Karpas-422 (cell line): ENCODE data around the gene PPP1R14B. TPM values are rescaled to one million over a fixed set of nuclear protein-coding genes. Genes with fewer than 3 reads are reported as not detected.
A peak's percentile ranks its signal among the peaks of the same experiment; 100 is the strongest.

Experiments
- DNase-seq: peaks from one replicate; pipeline ENCODE4 v3.0.0-alpha.2; 2015
- H2AFZ ChIP-seq: fragments of 200-600 bp; sonication (generic); 2 replicates; pipeline ENCODE4 v1.6.1; 2014; ENCODE audit warnings: antibody characterized with exemption, low read length, mixed read lengths
- H3K27ac ChIP-seq: fragments of 200-600 bp; sonication (generic); 2 replicates; pipeline ENCODE4 v1.5.1; 2014; ENCODE audit warnings: mild to moderate bottlenecking, low read length, moderate library complexity
- H3K27me3 ChIP-seq: fragments of 200-600 bp; sonication (generic); 2 replicates; pipeline ENCODE4 v1.6.1; 2014; ENCODE audit warnings: low read length, mixed read lengths
- H3K36me3 ChIP-seq: fragments of 200-600 bp; sonication (generic); 2 replicates; pipeline ENCODE4 v1.6.1; 2014; ENCODE audit warnings: low read length, mixed read lengths; ENCODE audit not compliant: insufficient read depth
- H3K4me1 ChIP-seq: fragments of 200-600 bp; sonication (generic); 2 replicates; pipeline ENCODE4 v1.6.1; 2014; ENCODE audit warnings: mild to moderate bottlenecking, low read length, mixed read lengths
- H3K4me2 ChIP-seq: fragments of 200-600 bp; sonication (generic); 2 replicates; pipeline ENCODE4 v1.6.1; 2014; ENCODE audit warnings: low read length, low read depth, mild to moderate bottlenecking; ENCODE audit not compliant: poor library complexity, severe bottlenecking
- H3K4me3 ChIP-seq: fragments of 200-600 bp; sonication (generic); 2 replicates; pipeline ENCODE4 v1.5.1; 2014; ENCODE audit warnings: mild to moderate bottlenecking, antibody characterized with exemption, low read length, mixed read lengths
- H3K79me2 ChIP-seq: fragments of 200-600 bp; sonication (generic); 2 replicates; pipeline ENCODE4 v1.6.1; 2014; ENCODE audit warnings: mild to moderate bottlenecking, low read length, mixed read lengths
- H3K9ac ChIP-seq: fragments of 200-600 bp; sonication (generic); 2 replicates; pipeline ENCODE4 v1.6.0; 2014; ENCODE audit warnings: low read length
- H3K9me2 ChIP-seq: fragments of 200-600 bp; sonication (generic), shearing (Covaris generic); replicated peaks from 2 replicates; pipeline ENCODE4 v1.6.0; 2014; ENCODE audit warnings: mild to moderate bottlenecking, low read length, moderate library complexity; ENCODE audit not compliant: insufficient read depth
- H3K9me3 ChIP-seq: fragments of 300-700, 200-600 bp; sonication (generic); 2 replicates; pipeline ENCODE4 v1.6.1; 2014; ENCODE audit warnings: low read length, mixed read lengths
- H4K20me1 ChIP-seq: fragments of 200-600 bp; sonication (generic); 2 replicates; pipeline ENCODE4 v1.6.1; 2014; ENCODE audit warnings: mild to moderate bottlenecking, antibody characterized with exemption, low read length, low read depth; ENCODE audit not compliant: insufficient read depth
- total RNA-seq: library from RNA; depleted of rRNA; stranded (reverse); fragments of >200 nt; shearing (Covaris generic); gene quantifications from 2 replicates; pipeline ENCODE4 v1.2.3, GENCODE V29; 2014; ENCODE audit warnings: low replicate concordance

Gene PPP1R14B
- total RNA-seq, 1 experiment from 2014 or later = 111 TPM

DNA sequence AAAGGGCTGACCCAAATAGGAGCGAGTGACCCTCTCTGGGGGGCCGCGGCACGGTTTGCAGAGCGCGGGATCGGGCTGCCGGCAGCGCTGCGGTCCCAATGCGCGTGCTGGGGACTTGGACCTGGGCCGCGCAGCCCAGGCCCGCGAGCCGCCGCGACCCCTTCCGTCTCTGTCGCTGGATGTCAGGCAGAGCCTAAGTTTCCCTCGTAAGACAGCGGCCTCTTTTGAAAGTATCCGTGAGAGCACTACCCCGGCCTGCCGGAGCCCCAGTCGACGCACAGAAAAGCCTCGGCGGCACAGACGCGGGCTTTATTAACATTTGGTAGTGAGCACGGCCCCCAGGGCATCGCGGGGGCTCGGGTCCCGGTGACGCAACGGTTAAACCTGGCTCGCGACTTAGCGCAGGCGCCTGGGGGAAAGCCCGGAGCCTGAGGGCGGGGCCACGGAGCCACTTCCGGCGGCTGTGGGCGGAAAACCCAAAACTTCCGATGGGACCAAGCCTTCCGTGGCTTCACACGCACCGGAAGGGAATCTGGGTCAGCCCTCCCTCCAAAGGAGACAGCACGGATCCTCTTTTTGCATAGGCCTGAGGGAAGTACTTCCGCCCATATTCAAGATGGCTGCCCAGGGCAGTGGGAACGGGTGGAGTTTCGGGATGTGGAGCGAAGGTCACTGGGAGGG, 22.9 kb upstream of the PPP1R14B start:
- Histone ChIP-seq H3K4me3 (peak overlapping the region; percentile 85), H3K79me2 (peaks cover 12% of the 10 kb centered on the region), H3K4me1 (peaks cover 33% of the 10 kb centered on the region), H3K36me3 (no peaks in the 10 kb centered on the region), H3K27me3 (no peaks in the 10 kb centered on the region), H3K9me2 (no peaks in the 10 kb centered on the region), H4K20me1 (no peaks in the 10 kb centered on the region), H3K9me3 (no peaks in the 10 kb centered on the region), H3K27ac (peak overlapping the region; percentile 83), H2AFZ (peak overlapping the region; percentile 21; the same call in 1 of the 2 replicates), H3K9ac (peak overlapping the region; percentile 90), H3K4me2 (peak overlapping the region; percentile 92)
- peak; percentile 99 for DNase-seq

DNA sequence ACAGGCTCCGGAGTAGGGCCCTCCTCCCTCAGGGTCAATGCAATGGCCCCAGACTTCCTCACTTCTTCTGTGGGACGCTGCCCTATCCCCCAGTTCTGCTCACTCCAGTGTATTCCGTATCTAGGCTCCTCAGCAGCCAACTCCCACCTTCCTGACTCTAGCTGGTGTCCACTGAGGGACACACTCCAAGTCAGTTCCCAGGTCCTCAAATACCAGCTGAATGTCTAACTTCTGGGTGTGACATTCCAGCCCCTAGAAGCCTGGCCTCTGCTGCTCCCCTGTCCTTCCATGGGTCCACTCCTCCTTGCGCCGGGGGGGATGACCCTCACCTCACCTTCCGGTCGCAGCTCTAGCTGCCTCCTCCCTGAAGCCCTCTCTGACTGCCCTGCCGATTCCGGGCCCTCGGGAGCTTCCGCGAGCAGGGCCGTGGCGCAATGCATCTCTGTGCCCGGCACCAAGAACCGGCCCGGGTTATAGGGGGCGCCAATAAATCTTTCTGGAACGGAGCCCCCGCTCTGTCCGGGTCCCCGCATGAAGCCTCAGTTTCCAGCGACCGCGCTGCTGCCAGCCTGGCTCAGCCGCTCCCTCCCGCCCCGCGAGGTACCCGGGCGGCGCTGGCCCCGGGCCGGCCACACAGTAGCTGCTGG, 22.3 kb upstream of the PPP1R14B start:
- Histone ChIP-seq H3K79me2 (peaks cover 12% of the 10 kb centered on the region), H3K9me3 (no peaks in the 10 kb centered on the region), H3K9me2 (no peaks in the 10 kb centered on the region), H3K27me3 (no peaks in the 10 kb centered on the region), H3K4me1 (peaks cover 33% of the 10 kb centered on the region), H3K4me2 (peak overlapping the region; percentile 92), H2AFZ (peak overlapping the region; percentile 21; the same call in 1 of the 2 replicates), H3K4me3 (peak overlapping the region; percentile 85), H3K9ac (peak overlapping the region; percentile 90), H3K27ac (peak overlapping the region; percentile 82), H4K20me1 (no peaks in the 10 kb centered on the region), H3K36me3 (no peaks in the 10 kb centered on the region)
- peak; percentile 85 for DNase-seq

DNA sequence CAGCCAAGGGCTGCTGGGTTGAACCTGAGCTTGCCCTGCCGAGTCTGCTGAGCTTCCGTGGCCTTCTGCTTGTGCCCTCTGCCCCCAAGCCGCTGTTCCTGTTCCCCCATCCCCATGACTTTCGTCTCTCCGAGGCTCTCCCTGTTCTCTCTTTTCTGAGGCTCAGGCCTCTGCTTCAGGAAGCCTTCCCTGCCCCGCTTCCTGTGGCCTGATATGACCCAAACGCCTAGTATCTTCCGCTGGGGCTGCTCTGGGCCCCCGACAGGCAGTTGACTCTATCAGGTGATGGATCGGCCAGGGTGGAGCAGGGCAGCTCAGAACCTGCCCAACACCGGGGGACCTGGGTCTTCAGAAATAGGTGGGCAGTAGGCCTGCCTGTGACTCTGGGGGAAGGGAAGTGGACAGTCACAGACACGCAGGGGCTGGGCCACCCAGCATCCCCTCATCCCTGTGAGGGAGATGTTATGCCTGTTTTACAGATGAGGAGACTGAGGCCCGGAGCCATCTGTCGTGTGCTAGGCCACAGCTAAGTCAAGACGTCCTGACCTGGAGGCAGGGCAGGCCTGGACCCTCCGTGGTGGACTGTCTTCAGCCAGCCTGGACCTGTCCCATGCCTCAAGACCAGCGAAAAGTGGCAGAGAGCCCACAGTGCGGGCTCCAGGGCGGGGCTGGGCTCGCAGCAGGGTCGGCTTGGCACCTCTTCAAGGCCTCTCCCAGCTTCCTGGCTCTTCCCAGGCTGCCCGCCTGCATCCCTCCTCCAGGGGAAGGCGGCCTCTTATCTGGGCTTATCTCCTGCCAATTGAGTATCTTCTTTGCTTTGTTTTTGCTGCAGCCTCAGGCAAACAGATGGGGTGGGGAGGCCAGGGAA, 21.5 kb upstream of the PPP1R14B start:
- no peak for DNase-seq
- Histone ChIP-seq H3K4me3 (peak overlapping the region; percentile 85), H3K9me3 (no peaks in the 10 kb centered on the region), H3K79me2 (peaks cover 12% of the 10 kb centered on the region), H3K27ac (peak overlapping the region; percentile 82; the same call in 1 of the 2 replicates), H2AFZ (no peak overlapping the region), H4K20me1 (no peaks in the 10 kb centered on the region), H3K4me2 (peak overlapping the region; percentile 92), H3K4me1 (peaks cover 33% of the 10 kb centered on the region), H3K9me2 (no peaks in the 10 kb centered on the region), H3K27me3 (no peaks in the 10 kb centered on the region), H3K9ac (peak overlapping the region; percentile 90), H3K36me3 (no peaks in the 10 kb centered on the region)

DNA sequence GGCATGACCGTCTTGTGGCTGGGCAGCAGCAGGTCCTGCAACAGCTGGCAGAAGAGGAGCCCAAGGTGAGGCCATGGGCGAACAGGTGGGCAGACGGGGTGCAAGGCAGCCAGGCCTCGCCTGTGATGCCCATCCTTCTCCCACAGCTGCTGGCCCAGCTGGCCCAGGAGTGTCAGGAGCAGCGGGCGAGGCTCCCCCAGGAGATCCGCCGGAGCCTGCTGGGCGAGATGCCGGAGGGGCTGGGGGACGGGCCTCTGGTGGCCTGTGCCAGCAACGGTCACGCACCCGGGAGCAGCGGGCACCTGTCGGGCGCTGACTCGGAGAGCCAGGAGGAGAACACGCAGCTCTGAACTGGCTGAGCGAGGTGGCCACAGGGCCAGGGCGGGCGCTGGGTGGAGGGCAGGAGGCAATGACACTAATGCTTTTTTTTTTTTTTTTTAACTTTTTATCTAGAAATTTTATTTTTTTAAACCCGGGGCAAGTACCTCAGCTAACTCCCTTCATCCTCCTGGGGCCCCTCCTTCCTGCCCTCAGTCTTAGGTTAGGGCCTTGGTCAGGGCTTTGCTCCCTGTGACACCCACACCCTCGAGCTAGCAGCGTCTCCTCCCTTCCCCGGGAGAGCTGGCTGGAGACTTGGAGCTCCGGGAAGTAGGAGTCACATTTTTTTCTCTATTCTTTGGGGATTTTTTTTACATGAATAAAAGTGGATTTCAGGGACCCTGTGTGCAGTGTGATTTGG, 20.6 kb upstream of the PPP1R14B start:
- H3K4me3 ChIP-seq = no peak overlapping the region
- H3K79me2 ChIP-seq = peaks cover 8% of the 10 kb centered on the region
- H3K4me2 ChIP-seq = no peak overlapping the region
- no peak for DNase-seq
- no peaks in the 10 kb centered on the region for H3K36me3 ChIP-seq
- H3K4me1 ChIP-seq = peaks cover 29% of the 10 kb centered on the region
- H3K9me3 ChIP-seq = no peaks in the 10 kb centered on the region
- H3K27me3 ChIP-seq = no peaks in the 10 kb centered on the region
- no peak overlapping the region; the same call in 1 of the 2 replicates for H3K9ac ChIP-seq
- no peaks in the 10 kb centered on the region for H4K20me1 ChIP-seq
- no peak overlapping the region for H3K27ac ChIP-seq
- no peaks in the 10 kb centered on the region for H3K9me2 ChIP-seq
- no peak overlapping the region for H2AFZ ChIP-seq

DNA sequence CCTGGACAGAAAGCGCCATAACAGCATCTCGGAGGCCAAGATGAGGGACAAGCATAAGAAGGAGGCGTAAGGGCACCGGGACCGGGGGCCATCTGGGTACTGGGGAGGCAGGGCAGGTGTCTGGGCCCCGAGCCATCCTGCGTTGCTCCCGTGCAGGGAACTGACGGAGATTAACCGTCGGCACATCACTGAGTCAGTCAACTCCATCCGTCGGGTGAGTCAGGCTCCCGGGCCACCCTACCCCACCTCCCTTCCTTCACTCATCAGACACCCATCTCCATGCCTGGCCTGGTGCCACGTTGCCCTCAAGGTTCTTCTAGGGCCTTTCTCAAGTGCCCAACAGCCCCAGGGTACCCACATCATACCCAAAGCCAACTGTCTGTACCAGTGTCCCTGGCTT, 19.6 kb upstream of the PPP1R14B start:
- Histone ChIP-seq H3K27ac (no peak overlapping the region), H3K9me3 (no peaks in the 10 kb centered on the region), H3K9me2 (no peaks in the 10 kb centered on the region), H3K4me2 (no peak overlapping the region), H3K4me3 (no peak overlapping the region), H3K79me2 (peaks cover 6% of the 10 kb centered on the region), H3K27me3 (no peaks in the 10 kb centered on the region), H3K9ac (no peak overlapping the region), H3K4me1 (peaks cover 21% of the 10 kb centered on the region), H4K20me1 (no peaks in the 10 kb centered on the region), H2AFZ (no peak overlapping the region), H3K36me3 (no peaks in the 10 kb centered on the region)
- DNase-seq = no peak

DNA sequence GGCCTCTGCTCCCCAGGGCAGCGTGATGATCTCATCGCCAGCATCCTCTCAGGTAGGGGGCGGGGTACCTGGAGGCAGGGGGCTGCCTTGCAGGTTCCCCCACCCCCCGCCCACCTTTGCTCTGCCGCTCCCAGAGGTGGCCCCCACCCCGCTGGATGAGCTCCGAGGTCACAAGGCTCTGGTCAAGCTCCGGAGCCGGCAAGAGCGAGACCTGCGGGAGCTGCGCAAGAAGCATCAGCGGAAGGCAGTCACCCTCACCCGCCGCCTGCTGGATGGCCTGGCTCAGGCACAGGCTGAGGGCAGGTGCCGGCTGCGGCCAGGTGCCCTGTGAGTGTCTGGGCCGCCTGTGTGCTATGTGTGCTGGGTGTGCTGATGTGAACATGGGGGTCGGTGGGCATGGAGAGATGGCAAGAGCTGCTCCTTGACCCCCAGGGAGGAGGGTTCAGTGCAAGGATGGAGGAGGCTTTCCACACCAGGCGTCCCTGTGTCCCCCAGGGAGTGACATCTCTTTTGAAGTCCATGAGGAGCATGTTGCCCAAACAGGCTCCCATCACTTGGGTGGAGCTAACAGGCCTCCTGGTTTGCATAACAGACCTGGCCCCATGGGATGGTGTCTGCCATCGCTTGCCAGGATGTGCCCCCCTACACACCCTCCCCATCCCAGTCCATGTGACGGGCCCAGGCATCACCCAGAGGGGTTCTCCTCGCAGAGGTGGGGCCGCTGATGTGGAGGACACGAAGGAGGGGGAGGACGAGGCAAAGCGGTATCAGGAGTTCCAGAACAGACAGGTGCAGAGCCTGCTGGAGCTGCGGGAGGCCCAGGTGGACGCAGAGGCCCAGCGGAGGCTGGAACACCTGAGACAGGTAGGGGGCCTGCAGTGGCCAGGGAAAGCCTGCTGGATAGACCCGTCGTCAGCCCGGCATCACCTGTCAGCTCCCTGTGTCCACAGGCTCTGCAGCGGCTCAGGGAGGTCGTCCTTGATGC, 18.7 kb upstream of the PPP1R14B start:
- H4K20me1 ChIP-seq = no peaks in the 10 kb centered on the region
- H2AFZ ChIP-seq = no peak overlapping the region
- H3K9ac ChIP-seq = 0 out of 2 replicates have a peak overlapping the region, but pooled peaks have one; percentile 10
- H3K4me3 ChIP-seq = no peak overlapping the region
- peaks cover 21% of the 10 kb centered on the region for H3K4me1 ChIP-seq
- H3K27ac ChIP-seq = no peak overlapping the region
- H3K27me3 ChIP-seq = no peaks in the 10 kb centered on the region
- DNase-seq = peak; percentile 64
- no peaks in the 10 kb centered on the region for H3K36me3 ChIP-seq
- no peak overlapping the region for H3K4me2 ChIP-seq
- peaks cover 6% of the 10 kb centered on the region for H3K79me2 ChIP-seq
- H3K9me2 ChIP-seq = no peaks in the 10 kb centered on the region
- no peaks in the 10 kb centered on the region for H3K9me3 ChIP-seq

DNA sequence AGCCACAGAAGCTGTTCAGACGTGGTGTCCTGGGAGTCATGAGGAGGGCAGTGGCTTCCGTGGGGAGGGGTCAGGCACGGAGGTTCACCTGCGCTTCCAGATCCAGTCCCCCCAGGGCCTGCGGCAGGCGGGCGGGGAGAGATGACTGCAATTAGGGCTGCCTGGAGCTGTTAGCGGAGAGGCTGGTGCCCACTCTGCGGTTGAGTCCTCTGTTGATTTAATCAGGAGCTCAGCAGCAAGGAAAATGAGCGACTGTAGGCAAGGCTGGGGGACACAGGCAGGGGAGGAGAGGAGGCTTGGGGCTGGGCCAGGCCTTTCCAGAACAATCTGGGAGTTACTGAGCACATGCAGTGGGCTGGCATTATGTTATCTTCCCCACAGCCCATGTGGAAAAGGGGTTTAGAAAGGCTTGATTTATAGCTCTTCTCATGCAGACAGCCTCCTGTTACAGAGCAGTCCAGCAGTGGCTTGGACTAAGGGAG, 17.7 kb upstream of the PPP1R14B start:
- no peak overlapping the region for H3K9ac ChIP-seq
- H3K9me3 ChIP-seq = no peaks in the 10 kb centered on the region
- H3K9me2 ChIP-seq = no peaks in the 10 kb centered on the region
- no peaks in the 10 kb centered on the region for H3K36me3 ChIP-seq
- H3K79me2 ChIP-seq = peaks cover 6% of the 10 kb centered on the region
- H3K27me3 ChIP-seq = no peaks in the 10 kb centered on the region
- H3K27ac ChIP-seq = no peak overlapping the region
- peaks cover 21% of the 10 kb centered on the region for H3K4me1 ChIP-seq
- no peak for DNase-seq
- H3K4me3 ChIP-seq = no peak overlapping the region
- H2AFZ ChIP-seq = no peak overlapping the region
- H4K20me1 ChIP-seq = no peaks in the 10 kb centered on the region
- H3K4me2 ChIP-seq = no peak overlapping the region
